Panc1 (cell line): Measurements from ENCODE around the gene FAM184B. TPM values are rescaled to one million over a fixed set of nuclear protein-coding genes. Genes with fewer than 3 reads are reported as not detected.

ENCODE experiments used
- ATAC-seq: fragments of 200-7000 bp; cut with Tn5 transposase; 2 replicates; pipeline ENCODE4 v1.9.1; 2020; ENCODE audit warnings: mild to moderate bottlenecking, moderate library complexity
- BruUV-seq: library from RNA; stranded (reverse); fragments of 400-500 nt; replicated peaks from 2 replicates; lab custom pipeline; 2021; lab: Mats Ljungman, UMichigan
- CTCF ChIA-PET: fragments of 300-600 bp; sonication (Branson Sonifier 250); formaldehyde crosslinking; loops from one replicate; lab custom pipeline; 2022; ENCODE audit warnings: antibody characterized with exemption; lab: Charles Lee
- POLR2A ChIA-PET: fragments of 300-600 bp; sonication (Branson Sonifier 250); formaldehyde crosslinking; loops from one replicate; lab custom pipeline; 2022; ENCODE audit warnings: antibody characterized with exemption; lab: Charles Lee
- DNase-seq: peaks from one replicate; pipeline ENCODE4 v3.0.0-alpha.2; 2010; ENCODE audit warnings: low read depth, low spot score
- H3K27ac ChIP-seq: 2 replicates; pipeline ENCODE4 v1.5.1; 2011; ENCODE audit warnings: mild to moderate bottlenecking, low read length, inconsistent platforms
- H3K27me3 ChIP-seq: fragments of 200-500 bp; sonication (Bioruptor generic); 2 replicates; pipeline ENCODE4 v1.6.0; 2014; ENCODE audit warnings: low read length, inconsistent platforms; ENCODE audit not compliant: control insufficient read depth, insufficient read depth
- H3K36me3 ChIP-seq: fragments of 200-500 bp; sonication (Bioruptor generic); 2 replicates; pipeline ENCODE4 v1.5.1; 2014; ENCODE audit warnings: inconsistent platforms, mild to moderate bottlenecking, low read length, moderate library complexity; ENCODE audit not compliant: control insufficient read depth, insufficient read depth
- H3K4me1 ChIP-seq: 2 replicates; pipeline ENCODE4 v1.5.1; 2011; ENCODE audit warnings: inconsistent platforms, mild to moderate bottlenecking, low read length, moderate library complexity; ENCODE audit not compliant: control insufficient read depth, insufficient read depth
- H3K4me3 ChIP-seq, 2 experiments: 2 replicates each; pipeline ENCODE4 v1.5.1; 2011 to 2012; ENCODE audit warnings: low read depth in 2 of 2, low read length in 2 of 2, mild to moderate bottlenecking in 2 of 2, inconsistent platforms in 1 of 2, moderate library complexity in 1 of 2
- H3K9me3 ChIP-seq: fragments of 200-500 bp; sonication (Bioruptor generic); 2 replicates; pipeline ENCODE4 v1.5.1; 2014; ENCODE audit warnings: low read depth, mild to moderate bottlenecking, inconsistent platforms, low read length, moderate library complexity; ENCODE audit not compliant: control insufficient read depth, insufficient read depth
- POLR2AphosphoS5 ChIP-seq: IDR thresholded peaks from 2 replicates; pipeline ENCODE4 v1.6.1; 2012; ENCODE audit warnings: mild to moderate bottlenecking, low read depth, low read length, moderate library complexity
- SIN3A ChIP-seq: IDR thresholded peaks from 2 replicates; pipeline ENCODE4 v1.6.1; 2012; ENCODE audit warnings: low read depth, mild to moderate bottlenecking, low read length, moderate library complexity, borderline replicate concordance; ENCODE audit not compliant: insufficient read depth
- TCF7L2 ChIP-seq: IDR thresholded peaks from 2 replicates; pipeline ENCODE4 v1.6.1; 2011; ENCODE audit warnings: mild to moderate bottlenecking, low read depth, low read length, inconsistent platforms
- in situ Hi-C: cut with HindIII; loops from 2 replicates; pipeline ENCODE4 v1.10.0; 2016; ENCODE audit warnings: low sequenced_read_pairs, low pct_unique_long_range_greater_than_20kb
- intact Hi-C: fragments of 100-400 bp; cut with micrococcal nuclease; formaldehyde crosslinking; loops from one replicate; pipeline ENCODE4 v1.10.0; 2022; ENCODE audit not compliant: unreplicated experiment
- total RNA-seq: library from RNA; stranded (reverse); gene quantifications from one replicate; pipeline ENCODE4 v1.2.1, GENCODE V29; 2021; ENCODE audit not compliant: unreplicated experiment
- TF ChIP-seq, protein P1 (sequence below), 2 experiments: IDR thresholded peaks; 2 replicates each; pipeline ENCODE4 v1.6.1; 2011 to 2012; ENCODE audit warnings: low read depth in 2 of 2, control low read depth in 1 of 2, low read length in 1 of 2, mild to moderate bottlenecking in 1 of 2, moderate library complexity in 1 of 2; ENCODE audit not compliant: insufficient read depth in 1 of 2
- TF ChIP-seq, protein P2 (sequence below): fragments of 450-650 bp; IDR thresholded peaks from 2 replicates; pipeline ENCODE4 v1.5.1; 2017; ENCODE audit warnings: mild to moderate bottlenecking

Gene FAM184B
- total RNA-seq, 1 experiment from 2014 or later: 0.03 TPM

DNA sequence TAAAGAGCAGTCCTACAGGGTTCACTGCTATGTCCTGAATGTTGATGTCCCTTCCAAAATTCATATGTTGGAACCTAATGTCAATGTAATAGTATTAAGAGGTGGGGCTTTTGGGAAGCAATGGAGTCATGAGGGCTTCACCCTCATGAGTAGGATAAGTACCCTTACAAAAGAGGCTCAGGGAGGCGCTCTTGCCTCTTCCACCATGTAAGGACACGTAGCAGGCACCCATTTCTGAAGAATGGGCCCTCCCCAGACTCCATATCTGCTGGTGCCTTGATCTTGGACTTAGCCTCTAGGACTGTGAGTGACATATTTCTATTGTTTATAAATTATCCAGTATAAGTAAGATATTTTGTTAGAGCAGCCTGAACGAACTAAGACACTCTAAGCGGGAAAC is 151.2 kb downstream of the FAM184B start:
- ChIA-PET POLR2A (no interaction called here), CTCF (no interaction called here)
- Histone ChIP-seq H3K27me3 (no peaks in the 10 kb centered on the region), H3K4me1 (no peaks in the 10 kb centered on the region), H3K27ac (no peak overlapping the region), H3K36me3 (peaks cover 8% of the 10 kb centered on the region), H3K9me3 (no peaks in the 10 kb centered on the region), H3K4me3 (no peak overlapping the region)
- no TSS peak for BruUV-seq
- ATAC-seq: no peak
- in situ Hi-C loops (no loop called here), intact Hi-C loops (loop anchor here (5.0 kb wide), 1 partner anchor 83 kb away; no protein-coding TSS in a partner anchor)
- TF ChIP-seq POLR2AphosphoS5 (no peak), TCF7L2 (no peak), SIN3A (no peak)
- TF ChIP-seq, protein P1, sequence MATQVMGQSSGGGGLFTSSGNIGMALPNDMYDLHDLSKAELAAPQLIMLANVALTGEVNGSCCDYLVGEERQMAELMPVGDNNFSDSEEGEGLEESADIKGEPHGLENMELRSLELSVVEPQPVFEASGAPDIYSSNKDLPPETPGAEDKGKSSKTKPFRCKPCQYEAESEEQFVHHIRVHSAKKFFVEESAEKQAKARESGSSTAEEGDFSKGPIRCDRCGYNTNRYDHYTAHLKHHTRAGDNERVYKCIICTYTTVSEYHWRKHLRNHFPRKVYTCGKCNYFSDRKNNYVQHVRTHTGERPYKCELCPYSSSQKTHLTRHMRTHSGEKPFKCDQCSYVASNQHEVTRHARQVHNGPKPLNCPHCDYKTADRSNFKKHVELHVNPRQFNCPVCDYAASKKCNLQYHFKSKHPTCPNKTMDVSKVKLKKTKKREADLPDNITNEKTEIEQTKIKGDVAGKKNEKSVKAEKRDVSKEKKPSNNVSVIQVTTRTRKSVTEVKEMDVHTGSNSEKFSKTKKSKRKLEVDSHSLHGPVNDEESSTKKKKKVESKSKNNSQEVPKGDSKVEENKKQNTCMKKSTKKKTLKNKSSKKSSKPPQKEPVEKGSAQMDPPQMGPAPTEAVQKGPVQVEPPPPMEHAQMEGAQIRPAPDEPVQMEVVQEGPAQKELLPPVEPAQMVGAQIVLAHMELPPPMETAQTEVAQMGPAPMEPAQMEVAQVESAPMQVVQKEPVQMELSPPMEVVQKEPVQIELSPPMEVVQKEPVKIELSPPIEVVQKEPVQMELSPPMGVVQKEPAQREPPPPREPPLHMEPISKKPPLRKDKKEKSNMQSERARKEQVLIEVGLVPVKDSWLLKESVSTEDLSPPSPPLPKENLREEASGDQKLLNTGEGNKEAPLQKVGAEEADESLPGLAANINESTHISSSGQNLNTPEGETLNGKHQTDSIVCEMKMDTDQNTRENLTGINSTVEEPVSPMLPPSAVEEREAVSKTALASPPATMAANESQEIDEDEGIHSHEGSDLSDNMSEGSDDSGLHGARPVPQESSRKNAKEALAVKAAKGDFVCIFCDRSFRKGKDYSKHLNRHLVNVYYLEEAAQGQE (IDR thresholded peaks at IDR 0.05; ENCODE audit: insufficient read depth in 1 of 2, low read depth in 2 of 2, low read length in 1 of 2): no peak
- TF ChIP-seq, protein P2, sequence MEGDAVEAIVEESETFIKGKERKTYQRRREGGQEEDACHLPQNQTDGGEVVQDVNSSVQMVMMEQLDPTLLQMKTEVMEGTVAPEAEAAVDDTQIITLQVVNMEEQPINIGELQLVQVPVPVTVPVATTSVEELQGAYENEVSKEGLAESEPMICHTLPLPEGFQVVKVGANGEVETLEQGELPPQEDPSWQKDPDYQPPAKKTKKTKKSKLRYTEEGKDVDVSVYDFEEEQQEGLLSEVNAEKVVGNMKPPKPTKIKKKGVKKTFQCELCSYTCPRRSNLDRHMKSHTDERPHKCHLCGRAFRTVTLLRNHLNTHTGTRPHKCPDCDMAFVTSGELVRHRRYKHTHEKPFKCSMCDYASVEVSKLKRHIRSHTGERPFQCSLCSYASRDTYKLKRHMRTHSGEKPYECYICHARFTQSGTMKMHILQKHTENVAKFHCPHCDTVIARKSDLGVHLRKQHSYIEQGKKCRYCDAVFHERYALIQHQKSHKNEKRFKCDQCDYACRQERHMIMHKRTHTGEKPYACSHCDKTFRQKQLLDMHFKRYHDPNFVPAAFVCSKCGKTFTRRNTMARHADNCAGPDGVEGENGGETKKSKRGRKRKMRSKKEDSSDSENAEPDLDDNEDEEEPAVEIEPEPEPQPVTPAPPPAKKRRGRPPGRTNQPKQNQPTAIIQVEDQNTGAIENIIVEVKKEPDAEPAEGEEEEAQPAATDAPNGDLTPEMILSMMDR: no peak
- no peak for DNase-seq

DNA sequence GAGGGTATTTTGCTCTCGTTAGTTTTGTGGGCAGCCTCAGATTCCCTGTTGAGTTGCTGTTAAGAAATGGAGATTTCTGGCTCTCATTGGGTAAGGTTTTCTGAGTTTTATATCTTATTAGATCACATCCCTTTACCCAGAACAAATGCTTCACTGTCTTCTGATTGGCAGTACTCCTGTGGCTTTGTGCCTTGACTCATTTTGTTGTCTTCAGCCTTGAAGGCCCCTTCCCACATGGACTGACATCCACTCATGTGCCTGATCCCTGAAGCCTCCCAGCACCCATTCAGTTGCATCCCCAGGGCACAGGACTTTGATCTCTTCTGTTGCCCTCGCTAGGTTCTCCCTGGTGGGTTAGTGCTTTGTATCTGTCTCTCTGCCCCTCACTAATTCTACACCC is 156.6 kb downstream of the FAM184B start:
- H3K9me3 ChIP-seq: no peaks in the 10 kb centered on the region
- H3K36me3 ChIP-seq: peaks cover 18% of the 10 kb centered on the region
- intact Hi-C loops: no loop called here
- no TSS peak for BruUV-seq
- ATAC-seq (no peak), DNase-seq (no peak)
- no peaks in the 10 kb centered on the region for H3K4me1 ChIP-seq
- TF ChIP-seq, protein P1 (IDR thresholded peaks at IDR 0.05; ENCODE audit: insufficient read depth in 1 of 2, low read depth in 2 of 2, low read length in 1 of 2): no peak
- TF ChIP-seq, protein P2: no peak
- TF ChIP-seq TCF7L2 (no peak), POLR2AphosphoS5 (no peak), SIN3A (no peak)
- ChIA-PET POLR2A (no interaction called here), CTCF (no interaction called here)
- H3K4me3 ChIP-seq: no peak overlapping the region
- H3K27me3 ChIP-seq: no peaks in the 10 kb centered on the region
- H3K27ac ChIP-seq: no peak overlapping the region
- in situ Hi-C loops: no loop called here
